GM18499 (cell line): Measurements from ENCODE around the gene NKAIN1.

Experiments
- ATAC-seq: cut with Tn5 transposase; IDR thresholded peaks from one replicate; pipeline ENCODE4 v1.9.1; 2021; ENCODE audit warnings: moderate number of reproducible peaks; ENCODE audit not compliant: insufficient read depth, unreplicated experiment

Gene NKAIN1

DNA sequence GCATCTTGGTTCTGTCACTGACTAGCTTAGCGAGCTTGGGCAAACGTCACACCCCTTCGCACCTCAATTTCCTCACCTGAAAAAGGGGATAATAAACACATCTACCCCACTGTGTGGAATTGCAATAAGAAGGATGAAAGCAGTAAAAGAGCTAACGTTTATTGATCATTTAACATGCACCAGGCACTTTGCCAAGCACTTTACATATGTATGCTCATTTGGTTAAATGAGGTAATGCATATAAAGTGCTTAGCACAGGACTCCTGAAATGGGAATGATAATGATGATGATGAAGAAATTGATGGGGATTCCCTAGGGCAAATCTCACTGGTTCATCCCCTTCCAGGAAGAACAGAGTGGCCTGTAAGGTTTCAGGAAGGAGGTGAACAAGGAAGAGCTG lies 4.8 kb downstream of the NKAIN1 start:
- no peak for ATAC-seq

GRCh38 chr1:31234123-31234708 lies 5.5 kb downstream of the NKAIN1 start:
- ATAC-seq: no peak

GRCh38 chr1:31232689-31233088 lies 7.0 kb downstream of the NKAIN1 start:
- no peak for ATAC-seq

- ATAC-seq: no peak
Measured at GRCh38 chr1:31231802-31232201, 7.9 kb downstream of the NKAIN1 start.

- ATAC-seq: no peak
Measured at GRCh38 chr1:31230378-31230777, 9.3 kb downstream of the NKAIN1 start.

GRCh38 chr1:31228986-31229385 lies 10.7 kb downstream of the NKAIN1 start:
- no peak for ATAC-seq

DNA sequence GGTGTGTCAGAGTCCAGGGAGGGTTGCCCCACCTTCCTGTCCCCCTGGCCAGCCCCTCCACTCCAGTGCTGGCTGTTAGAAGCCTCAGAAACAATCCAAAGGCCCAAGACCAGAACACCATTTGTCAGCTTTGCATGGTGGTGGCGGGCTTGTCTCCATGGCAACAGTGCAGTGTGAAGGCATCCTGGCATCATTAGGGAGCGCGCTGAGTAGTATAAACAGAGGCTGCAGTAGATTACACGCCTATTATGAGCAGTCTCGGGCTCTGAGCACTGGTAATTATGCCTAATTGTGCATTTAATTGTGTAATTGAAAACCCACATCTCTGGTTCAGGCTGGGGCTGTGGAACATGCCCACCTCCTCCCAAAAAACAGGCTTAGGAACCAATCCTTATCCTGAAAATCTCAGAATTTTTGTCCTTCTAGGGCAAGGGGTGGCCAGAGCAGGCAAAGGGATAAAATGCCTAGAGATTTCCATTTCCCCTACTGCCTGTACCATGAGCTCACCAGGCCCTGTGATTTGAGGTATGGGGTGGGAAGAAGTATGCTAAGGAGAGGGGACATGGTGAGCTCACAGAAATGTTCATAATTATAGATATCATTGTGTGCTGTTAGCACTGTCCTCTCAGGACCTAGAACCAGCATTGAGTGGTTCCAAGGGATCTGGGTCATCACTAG lies 11.7 kb downstream of the NKAIN1 start:
- no peak for ATAC-seq

DNA sequence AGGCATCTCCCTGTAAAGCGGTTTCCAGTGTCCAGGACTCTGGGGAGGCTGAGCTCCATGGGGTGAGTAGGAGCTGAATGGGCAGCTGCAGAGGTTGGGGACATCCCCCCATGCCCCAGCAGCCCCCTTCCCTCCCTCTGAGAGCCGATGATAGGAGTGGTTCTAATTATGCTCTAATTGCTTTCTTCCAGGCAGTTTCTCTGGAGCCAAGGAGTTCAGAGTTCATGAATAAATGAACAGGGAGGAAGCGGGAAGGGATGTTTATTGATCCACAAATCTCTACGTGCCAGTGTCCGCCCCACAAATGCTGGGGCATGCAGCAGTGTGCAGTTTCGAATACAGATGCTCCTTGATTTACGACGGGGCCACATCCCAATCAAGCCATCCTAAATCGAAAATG lies 15.6 kb downstream of the NKAIN1 start:
- no peak for ATAC-seq

GRCh38 chr1:31222176-31222575 lies 17.5 kb downstream of the NKAIN1 start:
- ATAC-seq: no peak

DNA sequence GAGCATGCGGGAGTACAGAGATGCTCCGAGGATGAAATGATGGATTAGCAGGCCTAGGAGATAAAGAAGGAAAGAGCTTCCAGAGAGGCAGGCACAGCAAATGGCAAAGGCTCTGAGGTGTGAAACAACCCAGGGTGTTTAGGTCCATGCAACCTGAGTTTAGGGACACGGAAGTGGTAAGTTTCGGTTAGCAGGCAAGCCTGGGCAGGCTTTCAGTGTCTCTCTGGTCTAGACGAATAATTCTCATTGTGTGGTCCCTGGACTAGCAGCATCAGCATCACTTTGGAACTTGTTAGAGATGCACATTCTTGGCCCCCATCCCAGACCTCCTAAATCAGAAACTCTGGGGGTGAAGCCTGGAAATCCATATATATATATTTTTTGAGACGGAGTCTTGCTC lies 18.6 kb downstream of the NKAIN1 start:
- no peak for ATAC-seq

GRCh38 chr1:31219489-31219888 lies 20.2 kb downstream of the NKAIN1 start:
- ATAC-seq: no peak

- no peak for ATAC-seq
Measured at GRCh38 chr1:31218705-31219104, 21.0 kb downstream of the NKAIN1 start.

DNA sequence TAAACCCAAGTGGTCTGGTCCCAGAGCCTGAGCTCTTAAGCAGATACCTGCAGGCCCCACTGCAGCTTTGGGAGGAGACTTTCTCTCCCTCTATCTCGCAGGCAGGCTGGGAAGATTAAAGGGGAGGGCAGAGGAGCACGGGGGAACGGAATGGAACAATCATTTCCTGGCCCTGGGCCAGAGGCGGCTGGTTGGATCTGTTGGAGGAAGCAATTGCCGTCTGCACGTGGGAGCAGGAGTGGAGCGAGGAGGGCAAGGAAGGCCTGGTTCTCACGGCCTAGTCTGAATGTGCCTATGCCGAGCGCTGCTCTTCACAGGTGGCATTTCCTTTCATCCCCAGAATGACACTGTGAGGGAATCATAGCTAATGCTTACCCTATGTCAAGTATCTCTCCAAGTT lies 23.7 kb downstream of the NKAIN1 start:
- no peak for ATAC-seq

DNA sequence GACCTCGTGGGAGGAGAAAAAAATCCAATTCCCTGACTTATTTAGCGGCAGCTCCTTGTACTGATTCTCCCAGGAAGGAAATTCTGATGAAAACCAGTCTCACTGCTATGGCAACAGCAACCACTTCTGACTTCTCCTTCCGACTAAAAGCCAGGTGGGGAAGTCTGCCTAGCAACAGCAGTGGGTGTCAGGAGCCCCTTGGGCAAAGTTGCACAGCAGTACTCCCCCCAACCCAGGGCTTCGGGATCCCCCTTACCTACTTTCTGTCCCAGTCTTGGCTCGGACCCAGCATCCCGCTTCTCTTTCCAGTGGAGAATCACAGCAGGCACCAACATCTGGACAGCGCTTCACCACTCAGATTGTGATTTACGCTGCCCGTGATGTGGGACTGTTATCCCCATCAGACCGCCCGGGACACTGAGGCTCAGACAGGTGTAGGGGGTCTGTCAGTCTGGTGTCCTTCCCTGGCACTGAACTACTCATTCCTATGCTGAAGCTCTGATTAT lies 24.6 kb downstream of the NKAIN1 start:
- ATAC-seq: no peak

- ATAC-seq: no peak
Measured at GRCh38 chr1:31214316-31215064, 25.2 kb downstream of the NKAIN1 start.

- ATAC-seq: no peak
Measured at GRCh38 chr1:31208361-31208945, 31.2 kb downstream of the NKAIN1 start.

- ATAC-seq: no peak
Measured at GRCh38 chr1:31207569-31207968, 32.1 kb downstream of the NKAIN1 start.

GRCh38 chr1:31207046-31207445 lies 32.6 kb downstream of the NKAIN1 start:
- no peak for ATAC-seq

DNA sequence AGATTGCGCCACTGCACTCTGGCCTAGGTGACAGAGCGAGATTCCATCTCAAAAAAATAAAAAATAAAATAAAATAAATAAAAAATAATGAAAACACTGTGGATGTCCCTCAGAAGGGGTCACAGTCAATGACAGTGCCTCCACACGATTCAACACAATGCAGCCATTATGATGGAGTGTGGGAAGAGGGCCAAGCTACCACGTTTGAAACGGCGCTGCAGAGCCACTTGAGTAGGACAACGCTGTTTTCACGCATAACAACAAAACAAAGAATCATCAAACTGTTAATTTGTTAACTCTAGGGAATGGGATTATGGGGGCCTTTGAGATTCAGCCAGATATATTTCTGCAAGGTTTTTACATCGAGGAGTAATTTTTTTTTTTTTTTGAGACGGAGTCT lies 36.5 kb downstream of the NKAIN1 start:
- no peak for ATAC-seq

- no peak for ATAC-seq
Measured at GRCh38 chr1:31201931-31202360, 37.7 kb downstream of the NKAIN1 start.

- no peak for ATAC-seq
Measured at GRCh38 chr1:31199949-31200348, 39.7 kb downstream of the NKAIN1 start.
